Activated CD4-positive, alpha-beta T cell treated with anti-CD3 and anti-CD28 coated beads, Interleukin-2, amount 10 ng/mL, durations not matched to agents 7 days and 5 days (primary cell): ENCODE measurements around the gene POPDC3. TPM values are rescaled to one million over a fixed set of nuclear protein-coding genes. Genes with fewer than 3 reads are reported as not detected.

Source experiments
- CTCF ChIA-PET: fragments of 350-600 bp; sonication (Branson Sonifier 250); formaldehyde crosslinking; loops from one replicate; lab custom pipeline; 2021; ENCODE audit warnings: antibody characterized with exemption; lab: Charles Lee
- POLR2A ChIA-PET: fragments of 350-600 bp; sonication (Branson Sonifier 250); formaldehyde crosslinking; loops from one replicate; lab custom pipeline; 2021; ENCODE audit warnings: antibody characterized with exemption; lab: Charles Lee
- DNase-seq: peaks from one replicate; pipeline ENCODE4 v3.0.0-alpha.2; 2020
- H3K27ac Mint-ChIP-seq: one replicate; pipeline ENCODE4 v1.8.0; 2021; ENCODE audit warnings: mild to moderate bottlenecking, moderate library complexity, mixed read lengths
- H3K27me3 Mint-ChIP-seq: one replicate; pipeline ENCODE4 v1.8.0; 2021; ENCODE audit warnings: mixed read lengths
- H3K36me3 Mint-ChIP-seq: one replicate; pipeline ENCODE4 v1.8.0; 2021; ENCODE audit warnings: low read depth, mixed read lengths
- H3K4me1 Mint-ChIP-seq: one replicate; pipeline ENCODE4 v1.8.0; 2021; ENCODE audit warnings: mixed read lengths
- H3K4me3 Mint-ChIP-seq: one replicate; pipeline ENCODE4 v1.8.0; 2021; ENCODE audit warnings: mild to moderate bottlenecking, moderate library complexity, mixed read lengths
- H3K9me3 Mint-ChIP-seq: one replicate; pipeline ENCODE4 v1.8.0; 2021; ENCODE audit warnings: mixed read lengths
- total RNA-seq, 2 experiments: library from RNA; stranded (reverse); gene quantifications; one replicate each; pipeline ENCODE4 v1.2.3, GENCODE V29; 2021

The POPDC3 gene
- total RNA-seq, 2 experiments from 2014 or later = not detected

GRCh38 chr6:105120570-105120969 lies 59.2 kb downstream of the POPDC3 start:
- POLR2A ChIA-PET = no interaction called here
- H3K9me3 Mint-ChIP-seq = no peaks in the 10 kb centered on the region

GRCh38 chr6:105116150-105116549 lies 63.7 kb downstream of the POPDC3 start:
- H3K36me3 Mint-ChIP-seq = no peaks in the 10 kb centered on the region
- no peak overlapping the region for H3K27ac Mint-ChIP-seq
- POLR2A ChIA-PET = no interaction called here

More at GRCh38 chr6:105120570-105120969, 59.2 kb downstream of the POPDC3 start:
- no peak for DNase-seq
- Mint-ChIP-seq H3K27ac (no peak overlapping the region), H3K36me3 (no peaks in the 10 kb centered on the region), H3K4me3 (no peak overlapping the region), H3K4me1 (no peaks in the 10 kb centered on the region), H3K27me3 (peaks cover 19% of the 10 kb centered on the region)
- CTCF ChIA-PET = interaction anchor here (0.6 kb wide), 1 partner anchor 143 kb away, joined by 4 read pairs; no protein-coding TSS in a partner anchor

DNA sequence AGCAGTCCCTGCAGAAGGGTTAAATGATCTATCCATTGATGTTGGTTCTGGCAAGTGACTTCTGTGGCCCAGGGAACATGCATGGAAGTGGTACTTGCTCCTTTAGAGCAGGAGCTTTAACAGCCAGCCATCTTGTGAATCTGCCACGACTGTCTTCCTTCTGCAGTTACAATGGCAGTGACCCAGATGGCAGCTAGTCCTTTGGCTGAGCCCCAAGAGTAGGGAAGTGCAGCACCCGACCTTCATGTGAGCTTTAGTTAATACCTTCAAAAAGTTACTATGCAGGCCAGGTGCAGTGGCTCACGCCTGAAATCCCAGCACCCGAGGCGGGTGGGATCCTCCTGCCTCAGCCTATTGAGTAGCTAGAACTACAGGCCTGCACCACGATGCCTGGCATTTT lies 66.4 kb downstream of the POPDC3 start:
- peaks cover 31% of the 10 kb centered on the region for H3K27me3 Mint-ChIP-seq
- H3K4me3 Mint-ChIP-seq = no peak overlapping the region
- POLR2A ChIA-PET = no interaction called here
- no peak overlapping the region for H3K27ac Mint-ChIP-seq
- no peak for DNase-seq
- CTCF ChIA-PET = interaction anchor here (0.7 kb wide), 1 partner anchor 12 kb away, joined by 3 read pairs; no protein-coding TSS in a partner anchor
- H3K9me3 Mint-ChIP-seq = no peaks in the 10 kb centered on the region
- no peaks in the 10 kb centered on the region for H3K36me3 Mint-ChIP-seq
- H3K4me1 Mint-ChIP-seq = no peaks in the 10 kb centered on the region

More at GRCh38 chr6:105116150-105116549, 63.7 kb downstream of the POPDC3 start:
- Mint-ChIP-seq H3K9me3 (no peaks in the 10 kb centered on the region), H3K4me1 (no peaks in the 10 kb centered on the region), H3K27me3 (peaks cover 28% of the 10 kb centered on the region), H3K4me3 (no peak overlapping the region)
- CTCF ChIA-PET = no interaction called here
- DNase-seq = no peak

DNA sequence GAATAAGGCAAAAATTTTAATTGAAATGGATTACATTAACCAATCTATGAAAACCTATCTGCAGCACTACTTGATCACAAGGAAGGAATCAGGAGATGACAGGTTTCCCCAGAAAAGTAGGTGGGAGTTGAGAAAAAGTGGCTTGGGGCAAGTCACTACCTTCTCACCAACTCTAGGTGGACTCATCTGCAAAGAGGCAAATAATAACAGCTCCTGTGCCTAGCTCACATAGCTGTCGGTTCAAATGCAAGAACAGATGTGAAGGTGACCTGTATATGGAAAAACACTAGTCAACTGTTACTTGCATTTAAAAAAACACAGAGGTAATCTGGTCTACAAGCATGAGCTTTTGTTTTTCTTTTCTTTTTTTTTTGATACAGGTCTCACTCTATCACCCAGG lies 67.2 kb downstream of the POPDC3 start:
- no peak overlapping the region for H3K4me3 Mint-ChIP-seq
- no peak for DNase-seq
- H3K36me3 Mint-ChIP-seq = no peaks in the 10 kb centered on the region
- H3K9me3 Mint-ChIP-seq = no peaks in the 10 kb centered on the region
- ChIA-PET POLR2A (no interaction called here), CTCF (no interaction called here)
- no peaks in the 10 kb centered on the region for H3K4me1 Mint-ChIP-seq
- peaks cover 27% of the 10 kb centered on the region for H3K27me3 Mint-ChIP-seq
- no peak overlapping the region for H3K27ac Mint-ChIP-seq

- Mint-ChIP-seq H3K4me3 (no peak overlapping the region), H3K4me1 (no peaks in the 10 kb centered on the region), H3K27ac (no peak overlapping the region), H3K27me3 (peaks cover 25% of the 10 kb centered on the region), H3K9me3 (no peaks in the 10 kb centered on the region), H3K36me3 (no peaks in the 10 kb centered on the region)
- ChIA-PET CTCF (no interaction called here), POLR2A (no interaction called here)
- DNase-seq = no peak
These were observed 67.9 kb downstream of the POPDC3 start for GRCh38 chr6:105111871-105112270.

DNA sequence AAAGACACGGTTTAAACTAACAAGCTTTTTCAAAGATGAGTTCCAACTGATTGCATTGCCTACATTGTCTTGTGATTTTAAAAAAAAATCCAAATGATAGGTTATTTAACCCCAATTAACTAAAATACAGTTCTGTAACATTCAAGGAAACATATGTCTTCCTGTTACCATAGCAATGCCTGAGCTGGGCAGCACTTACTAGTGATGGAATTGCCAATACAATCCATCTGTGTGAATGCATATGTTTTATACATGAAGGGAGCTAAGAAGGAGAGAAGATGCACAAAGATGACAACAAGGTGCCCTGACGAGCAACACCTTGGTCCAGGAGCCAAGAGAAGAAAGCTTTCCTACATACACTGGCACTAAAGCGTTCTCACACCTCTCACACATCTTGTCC lies 68.7 kb downstream of the POPDC3 start:
- Mint-ChIP-seq H3K9me3 (no peaks in the 10 kb centered on the region), H3K4me1 (no peaks in the 10 kb centered on the region), H3K27me3 (peaks cover 21% of the 10 kb centered on the region), H3K36me3 (no peaks in the 10 kb centered on the region), H3K4me3 (no peak overlapping the region), H3K27ac (no peak overlapping the region)
- ChIA-PET CTCF (interaction anchor here (1.6 kb wide), 1 partner anchor 14 kb away, joined by 3 read pairs; no protein-coding TSS in a partner anchor), POLR2A (no interaction called here)
- DNase-seq = no peak

GRCh38 chr6:105109955-105110895 lies 69.6 kb downstream of the POPDC3 start:
- ChIA-PET POLR2A (no interaction called here), CTCF (interaction anchor here (1.6 kb wide), 1 partner anchor 13 kb away, joined by 3 read pairs; no protein-coding TSS in a partner anchor)
- Mint-ChIP-seq H3K4me1 (no peaks in the 10 kb centered on the region), H3K27ac (no peak overlapping the region), H3K36me3 (no peaks in the 10 kb centered on the region), H3K9me3 (no peaks in the 10 kb centered on the region), H3K4me3 (no peak overlapping the region), H3K27me3 (peaks cover 22% of the 10 kb centered on the region)
- DNase-seq = no peak

DNA sequence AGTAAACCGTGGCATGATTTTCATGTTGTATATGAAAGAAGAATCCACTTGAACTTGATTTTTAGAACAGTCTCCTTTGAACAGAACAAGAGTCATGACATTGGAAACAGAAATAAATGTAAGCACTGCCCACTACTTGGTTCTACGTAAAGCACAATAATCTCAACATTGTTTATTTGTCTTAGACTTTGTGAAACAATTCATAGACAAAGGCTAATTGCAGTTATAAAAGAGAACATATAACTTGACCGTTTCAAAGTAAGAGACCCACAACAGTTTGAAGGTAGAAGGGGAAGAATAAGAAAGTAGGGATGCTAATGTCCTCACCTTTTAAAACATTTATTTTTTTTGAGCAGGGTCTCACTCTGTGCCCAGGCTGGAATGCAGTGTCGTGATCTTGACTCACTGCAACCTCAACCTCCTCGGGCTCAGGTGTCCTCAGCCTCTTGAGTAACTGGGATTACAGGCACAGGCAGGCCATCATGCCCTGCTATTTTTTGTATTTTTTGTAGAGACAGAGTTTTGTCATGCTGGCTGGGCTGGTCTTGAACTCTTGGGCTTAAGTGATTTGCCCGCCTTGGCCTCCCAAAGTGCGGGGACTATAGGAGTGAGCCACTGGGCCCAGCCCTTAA lies 71.1 kb downstream of the POPDC3 start:
- Mint-ChIP-seq H3K27me3 (peaks cover 20% of the 10 kb centered on the region), H3K4me1 (no peaks in the 10 kb centered on the region), H3K36me3 (no peaks in the 10 kb centered on the region), H3K27ac (no peak overlapping the region), H3K4me3 (no peak overlapping the region), H3K9me3 (no peaks in the 10 kb centered on the region)
- ChIA-PET CTCF (interaction anchor here (0.8 kb wide), 1 partner anchor 20 kb away, joined by 3 read pairs; no protein-coding TSS in a partner anchor), POLR2A (no interaction called here)
- no peak for DNase-seq

Other genes starting within 250 kb of the POPDC3 start
- gene LIN28B, start 222.9 kb downstream of the POPDC3 start, total RNA-seq = not detected
- 10 to 100 TPM; 42.1 to 47.0 TPM for gene PREP, start 223.1 kb upstream of the POPDC3 start, total RNA-seq